ENCODE results near the gene PDE4D. TPM values are rescaled to one million over a fixed set of nuclear protein-coding genes. Genes with fewer than 3 reads are reported as not detected.

The PDE4D gene
- total RNA-seq, 1 donor from 2014 or later = 13.2 TPM

DNA sequence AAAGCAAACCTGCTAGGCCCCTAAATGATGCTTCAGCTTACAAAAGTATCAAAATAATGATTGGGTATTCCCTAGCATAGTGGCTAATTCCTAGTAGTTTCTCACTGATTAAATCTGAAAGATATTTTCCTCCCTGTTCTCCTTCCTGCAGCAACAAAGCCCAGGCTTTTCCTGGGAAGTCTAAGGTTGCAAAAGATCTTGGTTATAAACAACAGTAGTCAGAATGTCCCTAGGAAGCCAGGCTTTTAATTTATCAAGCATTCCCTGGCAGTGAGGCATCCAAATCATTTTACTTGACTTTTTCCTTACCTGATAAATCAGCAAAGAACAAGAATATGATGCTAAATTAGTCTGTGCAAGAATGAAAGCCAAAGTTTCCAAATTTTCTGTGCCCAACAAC lies 272.0 kb downstream of the PDE4D start:
- H3K4me1 Mint-ChIP-seq (ENCODE audit: low read depth, unreplicated experiment) = no peaks in the 10 kb centered on the region
- TF ChIP-seq, protein P1, sequence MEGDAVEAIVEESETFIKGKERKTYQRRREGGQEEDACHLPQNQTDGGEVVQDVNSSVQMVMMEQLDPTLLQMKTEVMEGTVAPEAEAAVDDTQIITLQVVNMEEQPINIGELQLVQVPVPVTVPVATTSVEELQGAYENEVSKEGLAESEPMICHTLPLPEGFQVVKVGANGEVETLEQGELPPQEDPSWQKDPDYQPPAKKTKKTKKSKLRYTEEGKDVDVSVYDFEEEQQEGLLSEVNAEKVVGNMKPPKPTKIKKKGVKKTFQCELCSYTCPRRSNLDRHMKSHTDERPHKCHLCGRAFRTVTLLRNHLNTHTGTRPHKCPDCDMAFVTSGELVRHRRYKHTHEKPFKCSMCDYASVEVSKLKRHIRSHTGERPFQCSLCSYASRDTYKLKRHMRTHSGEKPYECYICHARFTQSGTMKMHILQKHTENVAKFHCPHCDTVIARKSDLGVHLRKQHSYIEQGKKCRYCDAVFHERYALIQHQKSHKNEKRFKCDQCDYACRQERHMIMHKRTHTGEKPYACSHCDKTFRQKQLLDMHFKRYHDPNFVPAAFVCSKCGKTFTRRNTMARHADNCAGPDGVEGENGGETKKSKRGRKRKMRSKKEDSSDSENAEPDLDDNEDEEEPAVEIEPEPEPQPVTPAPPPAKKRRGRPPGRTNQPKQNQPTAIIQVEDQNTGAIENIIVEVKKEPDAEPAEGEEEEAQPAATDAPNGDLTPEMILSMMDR (IDR thresholded peaks at IDR 0.05; ENCODE audit: partially characterized antibody, unreplicated experiment) = no peak
- H3K9me3 Mint-ChIP-seq (ENCODE audit: unreplicated experiment) = no peaks in the 10 kb centered on the region
- H3K4me3 Mint-ChIP-seq (ENCODE audit: unreplicated experiment) = no peak overlapping the region
- no peak overlapping the region for H3K27ac Mint-ChIP-seq (ENCODE audit: unreplicated experiment)
- H3K36me3 Mint-ChIP-seq (ENCODE audit: unreplicated experiment) = no peaks in the 10 kb centered on the region
- no peaks in the 10 kb centered on the region for H3K27me3 Mint-ChIP-seq (ENCODE audit: unreplicated experiment)
- no peak for DNase-seq

DNA sequence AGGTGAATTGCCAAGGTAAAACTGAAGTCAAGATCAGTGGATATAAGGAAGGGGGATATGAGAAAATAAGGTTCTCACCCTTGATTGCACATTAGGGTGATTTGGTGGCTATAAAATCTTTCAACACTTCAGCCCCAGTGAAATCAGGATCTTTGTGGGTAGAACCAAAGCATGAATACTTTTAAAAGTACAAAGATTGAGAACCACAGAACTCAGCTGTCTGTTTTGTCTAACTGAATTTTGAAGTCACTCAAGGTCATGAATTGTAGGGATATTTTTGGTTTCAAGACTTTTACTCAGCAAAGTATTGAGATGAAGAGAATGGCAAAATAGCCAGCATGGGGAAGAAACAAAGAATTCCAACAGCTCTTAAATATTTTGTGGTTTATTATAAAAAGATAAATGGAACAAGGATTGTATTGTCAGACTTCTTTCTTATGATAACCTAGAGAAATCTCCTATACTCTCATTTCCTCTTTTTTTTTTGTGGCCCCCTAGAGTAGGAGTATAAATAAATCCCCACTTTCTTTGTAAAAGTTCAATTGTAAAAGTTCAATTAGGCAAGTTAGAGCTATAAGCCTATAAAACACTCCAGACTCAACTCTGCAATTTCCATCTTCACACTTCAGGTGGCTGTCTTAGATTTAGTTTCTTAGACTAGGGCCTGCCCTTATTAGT lies 272.9 kb downstream of the PDE4D start:
- no peak for DNase-seq
- TF ChIP-seq, protein P1 (IDR thresholded peaks at IDR 0.05; ENCODE audit: partially characterized antibody, unreplicated experiment) = no peak
- no peaks in the 10 kb centered on the region for H3K27me3 Mint-ChIP-seq (ENCODE audit: unreplicated experiment)
- H3K9me3 Mint-ChIP-seq (ENCODE audit: unreplicated experiment) = no peaks in the 10 kb centered on the region
- H3K36me3 Mint-ChIP-seq (ENCODE audit: unreplicated experiment) = no peaks in the 10 kb centered on the region
- H3K27ac Mint-ChIP-seq (ENCODE audit: unreplicated experiment) = no peak overlapping the region
- H3K4me3 Mint-ChIP-seq (ENCODE audit: unreplicated experiment) = no peak overlapping the region
- no peaks in the 10 kb centered on the region for H3K4me1 Mint-ChIP-seq (ENCODE audit: low read depth, unreplicated experiment)

DNA sequence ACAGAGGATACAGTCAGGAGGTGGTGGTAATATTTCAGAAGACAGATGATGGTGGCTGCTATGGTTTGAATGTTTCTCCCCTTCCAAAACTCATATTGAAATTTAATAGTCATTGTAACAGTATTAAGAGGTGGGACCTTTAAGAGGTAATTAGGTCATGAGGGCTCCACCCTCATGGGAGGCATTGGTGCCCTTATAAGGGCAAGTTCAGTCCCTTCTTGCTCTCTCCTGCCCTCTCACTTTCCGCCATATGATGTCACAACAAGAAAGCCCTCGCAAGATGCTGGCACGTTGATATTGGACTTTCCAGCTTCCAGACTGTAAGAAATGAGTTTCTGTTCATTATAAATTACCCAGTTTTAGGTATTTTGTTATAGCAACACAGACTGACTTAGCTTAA lies 274.9 kb downstream of the PDE4D start:
- Mint-ChIP-seq H3K36me3 (ENCODE audit: unreplicated experiment) (no peaks in the 10 kb centered on the region), H3K27ac (ENCODE audit: unreplicated experiment) (no peak overlapping the region), H3K4me1 (ENCODE audit: low read depth, unreplicated experiment) (no peaks in the 10 kb centered on the region), H3K27me3 (ENCODE audit: unreplicated experiment) (no peaks in the 10 kb centered on the region), H3K4me3 (ENCODE audit: unreplicated experiment) (no peak overlapping the region), H3K9me3 (ENCODE audit: unreplicated experiment) (no peaks in the 10 kb centered on the region)
- TF ChIP-seq, protein P1 (IDR thresholded peaks at IDR 0.05; ENCODE audit: partially characterized antibody, unreplicated experiment) = no peak
- DNase-seq = no peak

DNA sequence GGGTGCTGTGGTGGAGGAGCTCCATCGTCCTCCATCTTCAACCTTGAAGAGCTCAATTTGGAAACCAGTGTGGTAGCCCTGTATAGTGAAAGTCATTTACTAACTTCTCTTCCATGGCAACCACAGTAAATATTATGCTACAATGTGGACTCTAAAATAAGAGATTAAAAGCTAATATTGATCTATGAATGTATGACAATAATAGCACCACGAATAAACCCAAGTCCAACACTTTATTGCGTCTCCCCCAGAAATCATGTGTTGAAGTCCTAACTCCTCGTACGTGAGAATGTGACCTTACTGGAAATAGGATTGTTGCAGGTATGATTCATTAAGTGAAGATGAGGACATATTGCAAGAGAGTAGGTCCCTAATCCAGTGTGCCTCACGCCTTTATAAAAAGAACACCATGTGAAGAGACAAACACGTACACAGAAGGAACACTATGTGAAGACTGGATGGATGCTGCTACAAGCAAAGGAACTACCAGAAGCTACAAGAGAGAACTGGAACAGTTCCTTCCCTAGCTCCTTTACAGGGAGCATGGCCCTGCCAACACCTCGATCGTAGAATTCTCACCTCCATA lies 276.2 kb downstream of the PDE4D start:
- H3K36me3 Mint-ChIP-seq (ENCODE audit: unreplicated experiment) = no peaks in the 10 kb centered on the region
- no peak for DNase-seq
- TF ChIP-seq, protein P1 (IDR thresholded peaks at IDR 0.05; ENCODE audit: partially characterized antibody, unreplicated experiment) = no peak
- no peaks in the 10 kb centered on the region for H3K9me3 Mint-ChIP-seq (ENCODE audit: unreplicated experiment)
- H3K4me1 Mint-ChIP-seq (ENCODE audit: low read depth, unreplicated experiment) = no peaks in the 10 kb centered on the region
- H3K27ac Mint-ChIP-seq (ENCODE audit: unreplicated experiment) = no peak overlapping the region
- H3K27me3 Mint-ChIP-seq (ENCODE audit: unreplicated experiment) = no peaks in the 10 kb centered on the region
- H3K4me3 Mint-ChIP-seq (ENCODE audit: unreplicated experiment) = no peak overlapping the region

DNA sequence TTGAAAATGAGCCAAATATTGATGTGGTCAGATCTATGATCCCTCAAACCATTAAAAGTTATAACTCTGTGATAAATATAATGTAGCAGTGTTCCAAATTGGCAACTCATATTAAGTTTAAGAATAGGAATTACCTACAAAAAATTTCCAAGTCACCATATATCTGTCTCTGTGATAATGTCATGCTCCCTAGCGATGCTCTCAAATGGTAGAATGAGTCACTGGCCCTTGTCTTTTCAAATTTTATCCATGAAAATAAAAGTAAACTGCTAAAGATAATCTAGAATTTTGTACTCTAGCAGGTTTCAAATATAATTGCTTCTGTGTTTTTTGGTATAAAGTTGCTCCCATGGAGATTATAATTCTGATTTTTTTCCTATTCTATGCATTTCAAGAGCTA lies 277.1 kb downstream of the PDE4D start:
- Mint-ChIP-seq H3K27me3 (ENCODE audit: unreplicated experiment) (no peaks in the 10 kb centered on the region), H3K4me1 (ENCODE audit: low read depth, unreplicated experiment) (no peaks in the 10 kb centered on the region), H3K9me3 (ENCODE audit: unreplicated experiment) (no peaks in the 10 kb centered on the region), H3K36me3 (ENCODE audit: unreplicated experiment) (no peaks in the 10 kb centered on the region), H3K4me3 (ENCODE audit: unreplicated experiment) (no peak overlapping the region), H3K27ac (ENCODE audit: unreplicated experiment) (no peak overlapping the region)
- no peak for DNase-seq
- TF ChIP-seq, protein P1 (IDR thresholded peaks at IDR 0.05; ENCODE audit: partially characterized antibody, unreplicated experiment) = no peak
